ENCODE data around the gene ADPGK. TPM values are rescaled to one million over a fixed set of nuclear protein-coding genes. Genes with fewer than 3 reads are reported as not detected.
A peak's percentile ranks its signal among the peaks of the same experiment; 100 is the strongest.
"Not testable (repeated sequence)": the region's sequence is repeated elsewhere in the genome, so short reads cannot be mapped to it uniquely, and the experiment has no call there.

The ADPGK gene
- total RNA-seq = 10 to 100 TPM; 30.6 to 34.0 TPM
- long read RNA-seq, transcript ADPGK-201 (7 exons, 2,557 nt) = major isoform, 12 of 82 reads
- long read RNA-seq, partial matches to known transcripts = 6 of 82 reads
- long read RNA-seq, other reads (novel, unspliced or antisense) = 63 of 82 reads

DNA sequence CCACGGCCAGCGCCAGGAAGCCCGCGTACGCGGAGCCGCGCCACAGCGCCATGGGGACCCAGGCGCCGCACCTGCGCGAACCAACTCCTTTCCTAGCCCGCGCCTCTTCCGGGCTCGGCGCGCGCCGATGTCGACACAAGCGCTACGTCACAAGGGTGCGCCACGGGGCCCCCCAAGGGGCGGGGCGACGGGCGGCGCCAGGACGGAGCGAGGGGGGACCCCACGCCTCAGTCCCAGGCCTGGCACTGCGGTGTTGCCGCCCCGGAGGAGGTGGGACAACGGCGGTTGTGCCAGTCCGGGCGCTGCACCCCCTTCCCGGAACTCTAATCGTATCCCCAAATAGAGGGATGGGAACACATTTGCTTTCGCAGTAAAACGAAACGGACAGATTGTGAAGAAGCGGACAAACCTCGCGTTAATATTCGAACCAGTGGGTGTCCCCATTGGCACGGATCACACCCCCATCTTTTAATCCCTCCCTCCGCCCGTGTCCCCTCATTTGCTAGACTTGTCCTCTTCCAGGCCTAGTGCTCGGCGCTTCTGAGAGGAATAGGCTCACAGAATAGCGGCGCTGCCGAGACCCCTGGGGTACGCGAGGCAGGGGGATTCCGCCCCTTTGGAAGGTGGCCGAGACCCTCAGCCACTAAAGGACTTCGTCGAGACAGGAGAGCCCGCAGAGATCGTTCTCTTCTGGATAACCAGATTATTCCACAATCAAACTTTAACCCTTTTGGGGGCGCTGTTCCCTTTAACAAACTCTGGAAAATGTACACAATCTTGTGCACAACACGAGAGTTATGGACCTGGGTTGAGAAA is at the start of gene ADPGK:
ADPGK (minus strand) TSS at position 119 of the 816 bp plus-strand sequence; CDS start at position 52, 67 bp downstream.
- intact Hi-C loops (cut with DNase I, micrococcal nuclease) = no loop called here
- peak; percentile 89 to 92 for DNase-seq
- peak; percentile 91 for ATAC-seq

DNA sequence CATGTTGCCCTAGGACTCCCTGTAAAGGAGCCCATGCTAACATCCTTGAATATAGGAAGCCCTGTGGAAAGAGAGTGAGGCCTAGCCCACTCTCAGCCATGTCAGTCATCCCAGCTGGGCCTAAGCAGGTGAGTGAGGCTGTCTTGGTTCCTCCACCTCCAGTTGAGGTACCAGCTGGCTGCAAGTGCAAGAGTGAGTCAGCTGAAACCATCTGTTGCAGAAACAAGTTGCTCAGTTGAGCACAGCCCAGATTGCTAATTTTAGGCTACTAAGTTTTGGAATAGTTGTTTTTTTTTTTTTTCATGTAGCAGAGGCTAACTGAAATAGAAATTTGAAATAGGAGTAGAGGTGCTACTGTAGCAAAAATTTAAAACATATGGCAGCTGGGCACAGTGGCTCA is 43.7 kb upstream of the ADPGK start:
- intact Hi-C loops (cut with DNase I, micrococcal nuclease) = no loop called here
- ATAC-seq = no peak
- no peak for DNase-seq

DNA sequence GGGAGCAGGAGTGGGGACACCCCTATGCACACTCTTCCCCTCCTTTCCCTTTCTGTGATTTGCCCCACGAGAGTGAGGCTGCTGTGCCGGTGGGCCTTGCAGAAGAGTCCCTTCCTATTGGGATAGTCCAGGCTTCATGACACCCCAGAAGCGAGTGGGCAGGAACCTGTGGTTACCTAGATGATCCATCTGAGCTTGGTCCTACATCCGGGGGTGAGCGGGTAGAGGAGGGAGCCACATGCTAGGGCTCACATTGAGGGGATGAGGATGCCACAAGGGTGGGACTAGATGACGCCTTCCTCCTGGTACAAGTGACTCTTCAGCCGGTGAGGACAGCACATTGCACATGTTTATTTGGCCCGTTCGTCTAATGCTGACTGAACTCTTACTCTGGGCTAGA is 43.1 kb upstream of the ADPGK start:
- DNase-seq (no peak), ATAC-seq (no peak)
- intact Hi-C loops (cut with DNase I, micrococcal nuclease) = no loop called here

DNA sequence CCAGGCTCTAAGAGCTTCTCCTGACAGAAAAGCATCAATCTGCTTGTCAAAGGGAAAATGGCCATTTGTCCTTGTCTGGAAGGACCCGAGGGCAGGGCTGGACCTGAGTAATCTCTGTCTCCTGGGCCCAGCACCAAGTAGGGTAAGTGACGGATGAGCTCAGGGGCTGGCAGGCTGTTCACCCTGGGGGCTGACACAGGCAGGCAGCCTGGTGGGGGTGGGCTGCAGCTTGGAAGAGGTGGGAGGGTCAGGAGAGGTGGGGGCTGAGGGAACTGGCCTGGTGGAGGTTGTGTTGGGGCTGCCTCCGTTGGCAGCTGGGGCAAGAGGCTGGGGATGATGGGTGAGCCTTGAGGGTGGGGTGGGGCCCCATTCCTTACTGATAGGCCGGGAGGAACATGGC is 42.3 kb upstream of the ADPGK start:
- intact Hi-C loops (cut with DNase I, micrococcal nuclease) = no loop called here
- DNase-seq (no peak), ATAC-seq (no peak)

DNA sequence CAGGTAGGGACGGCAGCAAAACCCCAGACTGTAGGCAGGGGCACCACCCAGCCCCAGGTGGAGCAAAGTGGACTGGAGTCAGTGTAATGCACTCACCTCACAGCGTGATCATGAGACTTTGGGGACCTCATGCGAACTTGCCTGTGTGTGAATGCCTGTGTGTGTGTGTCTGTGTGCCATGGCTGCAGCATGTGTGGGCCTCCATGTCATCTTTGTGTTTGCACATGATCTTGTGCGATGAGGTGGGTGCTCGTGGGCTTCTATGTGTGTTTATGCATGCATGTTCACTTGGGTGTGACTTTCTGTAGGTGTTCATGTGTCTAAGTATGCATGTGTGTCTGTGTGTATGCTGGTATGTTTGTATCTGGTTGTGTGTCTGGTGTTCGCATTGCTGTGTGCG is 41.2 kb upstream of the ADPGK start:
- ATAC-seq (no peak), DNase-seq (no peak)
- intact Hi-C loops (cut with DNase I, micrococcal nuclease) = no loop called here

DNA sequence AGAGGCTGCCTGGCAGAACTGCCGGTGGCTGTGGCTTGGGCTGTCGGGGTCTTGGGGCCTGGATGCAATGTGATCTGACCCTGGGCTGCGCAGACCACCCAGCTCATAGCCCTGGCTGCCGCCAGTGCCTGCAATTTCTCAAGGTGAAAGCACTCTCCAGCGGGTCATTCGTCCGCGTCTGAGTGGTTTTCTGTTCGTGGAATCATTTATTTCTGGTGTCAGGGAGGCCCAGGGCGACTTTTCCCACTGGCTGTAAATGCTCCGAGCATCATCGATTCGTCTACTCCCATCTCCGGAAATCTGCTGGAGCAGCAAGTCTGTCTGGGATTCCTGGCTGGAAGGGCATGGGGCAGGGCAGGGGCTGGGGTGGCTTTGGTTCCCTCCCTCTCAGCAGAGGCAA is 40.6 kb upstream of the ADPGK start:
- intact Hi-C loops (cut with DNase I, micrococcal nuclease) = no loop called here
- DNase-seq (no peak), ATAC-seq (no peak)

DNA sequence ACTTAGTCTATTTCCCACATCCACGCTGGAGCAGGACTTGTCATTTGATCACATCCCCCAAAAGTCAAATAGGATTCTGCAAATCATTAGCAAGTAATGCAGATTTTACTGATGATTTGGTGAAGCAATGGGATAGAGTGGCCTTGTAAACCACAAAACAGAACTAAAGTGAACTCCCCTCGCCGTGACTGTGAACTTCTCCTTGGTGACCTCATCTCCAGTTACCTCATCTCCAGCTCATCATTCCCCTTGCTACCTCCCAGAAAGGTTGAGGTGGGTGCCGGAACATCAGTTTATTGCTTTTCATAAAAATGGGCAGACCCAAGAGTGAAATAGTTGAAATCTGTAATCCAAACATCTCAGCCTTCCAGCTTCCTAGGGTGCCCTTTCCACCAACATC is 36.7 kb upstream of the ADPGK start:
- ATAC-seq (no peak), DNase-seq (no peak)
- intact Hi-C loops (cut with DNase I, micrococcal nuclease) = no loop called here

DNA sequence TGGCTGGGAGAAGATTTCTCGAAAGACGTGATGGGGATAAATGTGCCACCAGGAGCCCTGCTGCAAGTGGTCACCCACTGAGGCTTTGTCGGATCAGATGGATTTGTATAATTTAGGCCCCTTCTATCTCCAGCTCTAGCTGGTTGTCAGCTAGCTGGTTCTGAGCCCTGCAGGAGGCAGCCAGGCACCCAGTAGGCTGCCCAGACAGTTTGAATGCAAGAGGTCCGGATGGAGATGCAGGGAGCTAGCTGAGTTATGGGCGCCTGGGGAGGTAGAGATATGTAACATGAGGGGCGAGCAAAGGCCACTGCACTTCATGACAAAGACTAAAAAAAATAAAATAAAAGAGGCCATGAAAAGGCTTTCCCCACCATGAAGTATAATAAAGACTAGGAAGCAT is 35.1 kb upstream of the ADPGK start:
- no peak for DNase-seq
- ATAC-seq = no peak
- intact Hi-C loops (cut with DNase I, micrococcal nuclease) = no loop called here

DNA sequence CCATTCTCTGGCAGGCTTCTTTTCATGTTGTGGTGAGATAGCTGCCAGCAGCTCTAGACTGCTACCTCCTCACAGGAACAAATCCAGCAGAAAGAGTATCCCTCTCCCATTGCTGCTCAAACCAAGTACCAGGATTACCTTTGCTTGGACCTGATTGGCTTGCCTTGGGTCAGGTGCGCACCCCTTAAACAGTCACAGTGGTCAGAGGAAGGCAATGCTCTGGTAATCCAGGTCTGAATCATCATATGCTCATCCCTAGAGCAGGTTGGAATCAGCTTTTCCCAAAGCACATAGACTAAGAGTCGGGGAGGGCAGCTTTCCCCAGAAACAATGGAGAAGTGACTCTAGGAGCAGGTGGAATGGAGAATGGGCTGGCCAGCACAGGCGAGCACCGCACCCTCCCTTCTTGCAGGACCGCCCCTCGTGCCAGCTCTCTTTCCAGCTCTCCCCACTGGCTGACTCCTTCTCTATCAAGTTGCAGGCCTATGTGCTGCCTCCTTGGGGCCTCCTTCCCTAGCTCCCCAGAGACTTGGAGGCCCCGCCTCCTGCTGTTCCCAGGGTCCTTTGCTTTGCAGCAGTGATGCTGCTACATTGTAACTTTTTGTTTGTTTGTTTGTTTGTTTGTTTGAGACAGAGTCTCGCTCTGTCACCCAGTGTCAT is 29.9 kb upstream of the ADPGK start:
- ATAC-seq (no peak), DNase-seq (no peak)
- intact Hi-C loops (cut with DNase I, micrococcal nuclease) = no loop called here

DNA sequence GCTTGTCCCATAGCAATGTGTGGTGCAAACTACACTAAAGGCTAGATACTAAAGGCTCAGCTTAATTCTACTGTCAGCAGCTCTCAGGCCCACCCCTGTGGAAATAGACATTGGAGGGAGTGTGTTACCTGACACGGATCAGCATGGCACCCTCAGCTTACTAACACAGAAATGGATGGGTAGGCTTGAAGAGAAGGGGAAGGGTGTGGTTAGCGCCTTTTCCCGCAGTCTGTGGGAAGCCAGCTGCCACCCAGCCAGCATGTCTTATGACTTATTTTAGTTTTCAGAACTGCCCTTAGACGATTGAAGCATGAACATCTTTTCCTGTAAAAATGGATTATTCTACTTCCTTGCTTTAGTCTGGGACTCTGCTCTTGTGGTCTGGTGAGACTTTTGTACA is 25.8 kb upstream of the ADPGK start:
- intact Hi-C loops (cut with DNase I, micrococcal nuclease) = no loop called here
- DNase-seq = no peak
- ATAC-seq = no peak

DNA sequence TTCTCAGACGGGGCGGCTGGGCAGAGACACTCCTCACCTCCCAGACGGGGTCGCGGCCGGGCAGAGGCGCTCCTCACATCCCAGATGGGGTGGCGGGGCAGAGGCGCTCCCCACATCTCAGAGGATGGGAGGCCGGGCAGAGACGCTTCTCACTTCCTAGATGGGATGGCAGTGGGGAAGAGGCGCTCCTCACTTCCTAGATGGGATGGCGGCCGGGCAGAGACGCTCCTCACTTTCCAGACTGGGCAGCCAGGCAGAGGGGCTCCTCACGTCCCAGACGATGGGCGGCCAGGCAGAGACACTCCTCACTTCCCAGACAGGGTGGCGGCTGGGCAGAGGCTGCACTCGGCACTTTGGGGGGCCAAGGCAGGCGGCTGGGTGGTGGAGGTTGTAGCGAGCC is 23.8 kb upstream of the ADPGK start:
- DNase-seq; intact Hi-C loops (cut with DNase I, micrococcal nuclease); ATAC-seq: not testable (repeated sequence)

DNA sequence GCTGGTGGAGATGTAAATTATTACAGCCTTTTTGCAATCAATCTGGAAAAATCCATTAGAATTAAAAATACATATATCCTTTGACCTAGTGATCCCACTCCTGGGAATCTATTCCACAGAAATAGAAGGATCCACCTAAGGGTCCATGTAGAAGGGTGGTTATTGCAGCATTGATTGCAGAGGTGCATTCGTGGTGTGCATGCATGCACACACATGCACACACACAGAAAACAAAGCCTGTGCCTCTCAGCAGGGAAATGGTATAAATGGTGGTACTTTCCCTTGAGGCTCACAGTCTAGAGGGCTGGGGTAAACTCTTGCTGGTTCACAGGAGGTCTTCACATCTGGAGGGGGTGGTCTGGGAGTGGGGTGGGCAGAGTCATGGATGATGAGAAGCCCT is 19.4 kb upstream of the ADPGK start:
- intact Hi-C loops (cut with DNase I, micrococcal nuclease) = no loop called here
- ATAC-seq (no peak), DNase-seq (no peak)

DNA sequence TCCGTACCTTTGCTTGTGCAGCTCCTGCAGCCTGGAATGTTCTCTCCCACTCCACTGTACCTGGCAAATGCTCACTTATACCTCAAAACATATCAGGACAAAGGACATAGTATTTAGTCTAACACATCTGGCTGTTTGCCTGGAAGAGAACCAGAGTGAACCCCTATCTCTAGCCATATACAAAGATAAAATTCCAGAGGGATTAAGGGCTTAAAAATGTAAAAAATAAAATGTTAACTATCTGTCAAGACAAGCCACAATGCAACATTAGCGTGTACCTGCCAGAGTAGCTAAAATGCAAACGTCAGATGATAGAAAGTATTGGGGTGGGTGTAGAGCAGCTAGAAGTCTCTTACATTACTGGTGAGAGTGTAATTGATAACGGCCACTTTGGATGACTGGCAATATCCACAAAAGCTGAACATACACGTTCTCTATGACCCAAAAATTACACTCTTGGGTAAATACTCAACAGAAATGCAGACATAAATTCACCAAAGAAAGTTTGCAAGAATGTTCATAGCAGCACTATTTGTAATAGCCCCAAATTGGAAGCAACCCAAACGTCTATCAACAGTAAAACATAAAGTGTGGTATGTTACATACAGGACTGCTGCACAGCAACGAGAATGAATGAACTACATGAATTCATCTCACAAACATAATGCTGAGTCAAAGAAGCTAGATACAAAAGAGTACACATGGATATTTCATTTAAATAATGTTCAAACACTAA is 18.2 kb upstream of the ADPGK start:
- intact Hi-C loops (cut with DNase I, micrococcal nuclease) = no loop called here
- DNase-seq (no peak), ATAC-seq (no peak)

DNA sequence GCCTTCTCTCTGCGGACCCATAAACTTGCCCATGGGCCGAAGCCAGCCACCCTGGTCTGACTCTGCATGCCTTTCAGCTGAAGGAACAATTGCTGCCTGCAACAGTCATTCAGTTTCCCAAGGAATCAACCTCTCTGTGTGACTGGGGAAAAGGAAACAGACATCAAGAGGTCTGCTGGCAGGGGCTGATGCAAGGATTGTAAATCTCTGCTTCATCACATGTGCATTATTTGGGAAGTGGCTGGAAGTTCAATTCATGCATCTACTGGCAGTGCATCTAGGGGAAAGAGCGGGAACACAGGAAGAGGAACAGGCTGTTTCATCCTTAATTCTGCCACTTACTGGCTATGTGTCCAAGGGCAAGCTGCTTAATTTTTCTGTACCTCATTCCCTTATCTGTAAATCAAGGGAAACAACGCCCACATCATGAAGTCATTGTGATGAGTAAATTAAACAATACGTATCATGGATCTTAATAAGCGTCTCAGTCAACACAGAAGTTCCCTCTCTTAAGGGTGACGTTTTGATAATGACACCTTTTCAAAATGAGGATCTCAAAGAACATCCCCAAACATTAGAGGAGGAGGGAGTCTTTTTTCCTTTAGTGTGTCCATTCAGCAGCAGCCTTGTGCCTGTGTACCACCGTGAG is 17.4 kb upstream of the ADPGK start:
- ATAC-seq (no peak), DNase-seq (no peak)
- intact Hi-C loops (cut with DNase I, micrococcal nuclease) = no loop called here

DNA sequence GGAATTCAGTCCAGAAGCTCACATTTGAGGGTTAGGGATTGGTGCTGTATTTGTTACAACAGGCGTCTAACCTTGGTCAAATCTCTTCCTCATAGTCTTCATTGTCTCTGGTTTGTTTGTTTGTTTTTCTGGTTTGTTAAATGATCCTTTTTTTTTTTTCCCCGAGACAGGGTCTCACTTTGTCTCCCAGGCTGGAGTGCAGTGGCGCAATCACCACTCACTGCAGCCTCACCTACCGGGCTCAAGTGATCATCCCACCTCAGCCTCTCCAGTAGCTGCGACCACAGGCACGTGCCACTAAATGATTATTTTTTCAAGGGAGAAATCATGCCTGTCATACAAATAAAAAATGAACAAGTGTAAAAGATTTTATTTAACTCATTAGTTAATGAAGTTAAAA is 14.3 kb upstream of the ADPGK start:
- DNase-seq = no peak
- intact Hi-C loops (cut with DNase I, micrococcal nuclease) = loop anchor here in 1 of 2 donors (5.0 kb wide), 1 partner anchor 284 kb away; no protein-coding TSS in a partner anchor
- no peak for ATAC-seq

DNA sequence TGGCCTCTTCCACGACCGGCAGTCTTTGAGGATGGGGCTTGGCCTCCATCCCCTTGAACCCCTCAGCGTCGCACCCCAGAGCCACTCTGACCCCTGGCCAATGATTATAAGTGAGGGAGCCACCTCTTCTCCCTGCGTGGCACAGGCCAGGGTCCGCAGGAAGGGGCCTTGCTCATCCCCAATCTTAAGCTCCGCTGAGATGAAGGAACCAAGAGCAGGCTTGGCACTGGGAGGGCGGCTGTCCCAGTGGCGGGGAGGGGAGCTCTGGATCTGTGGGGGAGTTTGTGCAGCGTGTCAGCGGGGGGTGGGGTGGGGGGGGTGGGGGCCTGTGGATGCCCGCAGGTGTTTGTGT is 13.8 kb upstream of the ADPGK start:
- DNase-seq (no peak), ATAC-seq (peak; percentile 17)
- intact Hi-C loops (cut with DNase I, micrococcal nuclease) = loop anchor here in 1 of 2 donors (5.0 kb wide), 1 partner anchor 285 kb away; no protein-coding TSS in a partner anchor

DNA sequence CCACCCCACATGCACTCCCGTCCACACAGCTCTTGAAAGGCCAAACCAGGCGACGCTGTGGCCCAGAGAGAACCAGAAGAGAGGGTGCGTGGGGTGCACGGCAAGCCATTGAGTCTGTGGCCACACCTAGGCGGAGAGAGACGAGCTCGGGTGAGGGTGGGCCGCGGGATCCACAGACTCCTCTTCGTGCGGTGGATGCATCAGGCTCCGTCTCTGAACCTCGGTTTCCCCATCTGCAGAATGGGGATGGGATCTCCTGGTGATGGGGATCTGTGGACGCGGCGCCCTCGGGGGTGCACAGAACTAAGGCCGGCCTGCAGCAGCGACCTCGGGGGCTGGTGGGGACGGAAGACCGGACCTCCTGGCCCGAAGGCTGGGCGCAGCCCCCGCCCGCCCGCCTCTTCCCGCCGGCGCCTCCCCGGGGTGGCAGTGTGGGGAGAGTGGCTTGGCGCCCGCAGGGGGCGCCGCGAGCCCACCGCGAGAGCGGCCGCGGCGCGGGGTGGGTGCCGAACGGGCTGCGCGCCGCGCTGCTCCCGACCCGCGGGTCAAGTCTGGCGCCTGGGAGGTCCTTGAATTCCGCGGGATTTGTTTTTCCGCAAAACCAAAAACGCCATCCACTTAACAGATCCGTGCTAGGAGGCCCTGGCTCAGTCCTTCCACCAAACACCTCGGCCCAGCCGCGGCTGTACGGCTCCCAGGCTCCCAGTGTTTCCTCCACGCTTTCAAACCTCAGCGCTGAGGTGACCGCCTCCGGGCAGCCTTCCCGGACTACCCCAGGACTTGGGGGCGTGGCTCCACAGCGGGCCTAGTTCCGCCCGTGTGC is 13.2 kb upstream of the ADPGK start:
- ATAC-seq (peak; percentile 96), DNase-seq (peak; percentile 60 to 65)
- intact Hi-C loops (cut with DNase I, micrococcal nuclease) = loop anchor here in 1 of 2 donors (5.0 kb wide), 1 partner anchor 286 kb away; no protein-coding TSS in a partner anchor

DNA sequence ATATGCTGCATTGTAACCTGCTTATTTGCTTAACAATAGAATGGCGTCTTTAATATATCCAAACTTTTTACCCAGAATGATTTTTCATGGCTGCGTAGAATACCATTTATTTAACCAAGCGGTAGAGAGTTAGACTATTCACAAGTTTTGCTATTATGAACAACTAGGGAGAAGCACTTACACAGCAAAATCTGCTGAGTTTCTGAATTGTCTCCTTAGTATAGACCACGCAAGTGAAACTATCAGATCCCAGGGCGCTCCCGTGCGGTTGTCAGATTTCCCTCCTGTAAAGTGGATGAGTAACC is 12.6 kb upstream of the ADPGK start:
- no peak for DNase-seq
- peak; percentile 38 for ATAC-seq

More for the DNA sequence above, 12.6 kb upstream of the ADPGK start:
- intact Hi-C loops (cut with DNase I, micrococcal nuclease) = loop anchor here in 1 of 2 donors (5.0 kb wide), 1 partner anchor 286 kb away; no protein-coding TSS in a partner anchor
